Testis (tissue), 2 donors: ENCODE results near the gene PAX9.

Experiments used
- CTCF ChIP-seq, 3 experiments: fragments of 450-650 bp in 2 of 3; fragments of 200-600 bp in 1 of 3; sonication (generic) in 1 of 3; IDR thresholded peaks; one replicate each; pipeline ENCODE4 v1.5.1; 2016 to 2019; ENCODE audit warnings: antibody characterized with exemption in 3 of 3, mild to moderate bottlenecking in 2 of 3, moderate library complexity in 1 of 3
- POLR2A ChIP-seq: fragments of 450-650 bp; IDR thresholded peaks from one replicate; pipeline ENCODE4 v1.6.1; 2017; ENCODE audit warnings: antibody characterized with exemption, mild to moderate bottlenecking, moderate library complexity

GRCh38 chr14:36660736-36661505 is 739 bp upstream of the PAX9 start:
- no peak for TF ChIP-seq CTCF (IDR thresholded peaks at IDR 0.05)
- TF ChIP-seq POLR2A, result no peak
